HG03045 (cell line): Measurements from ENCODE around the gene PSME3IP1.

Experiments
- ATAC-seq: cut with Tn5 transposase; IDR thresholded peaks from one replicate; pipeline ENCODE4 v1.9.1; 2021; ENCODE audit warnings: mild to moderate bottlenecking, moderate library complexity; ENCODE audit not compliant: unreplicated experiment

The PSME3IP1 gene

GRCh38 chr16:57146040-57146647 lies 39.7 kb downstream of the PSME3IP1 start:
- ATAC-seq: no peak

- ATAC-seq: no peak
These were observed 40.5 kb downstream of the PSME3IP1 start for GRCh38 chr16:57145046-57146021.

- ATAC-seq: no peak
These were observed 41.8 kb downstream of the PSME3IP1 start for GRCh38 chr16:57144027-57144426.

GRCh38 chr16:57143149-57143921 lies 42.5 kb downstream of the PSME3IP1 start:
- no peak for ATAC-seq

- ATAC-seq: no peak
These were observed 43.8 kb downstream of the PSME3IP1 start for GRCh38 chr16:57141822-57142631.

- ATAC-seq: no peak
These were observed 44.7 kb downstream of the PSME3IP1 start for GRCh38 chr16:57140931-57141668.

GRCh38 chr16:57138281-57138935 lies 47.4 kb downstream of the PSME3IP1 start:
- no peak for ATAC-seq

- ATAC-seq: no peak
These were observed 48.1 kb downstream of the PSME3IP1 start for GRCh38 chr16:57137566-57138273.

- ATAC-seq: no peak
These were observed 48.8 kb downstream of the PSME3IP1 start for GRCh38 chr16:57137043-57137442.

GRCh38 chr16:57134982-57135381 lies 50.9 kb downstream of the PSME3IP1 start:
- ATAC-seq: no peak

- ATAC-seq: no peak
These were observed 52.0 kb downstream of the PSME3IP1 start for GRCh38 chr16:57133886-57134285.

GRCh38 chr16:57133031-57133430 lies 52.8 kb downstream of the PSME3IP1 start:
- ATAC-seq: no peak

GRCh38 chr16:57132470-57132869 lies 53.4 kb downstream of the PSME3IP1 start:
- no peak for ATAC-seq

- ATAC-seq: no peak
These were observed 54.4 kb downstream of the PSME3IP1 start for GRCh38 chr16:57131351-57131970.

- ATAC-seq: no peak
These were observed 54.9 kb downstream of the PSME3IP1 start for GRCh38 chr16:57130950-57131321.

GRCh38 chr16:57128771-57129389 lies 57.0 kb downstream of the PSME3IP1 start:
- ATAC-seq: no peak

GRCh38 chr16:57127836-57128235 lies 58.0 kb downstream of the PSME3IP1 start:
- ATAC-seq: no peak
